Measurements from ENCODE around the gene BCDIN3D.
A peak's percentile ranks its signal among the peaks of the same experiment; 100 is the strongest.
"Not testable (repeated sequence)": the region's sequence is repeated elsewhere in the genome, so short reads cannot be mapped to it uniquely, and the experiment has no call there.

BCDIN3D gene

GRCh38 chr12:49876070-49876469 is 33.2 kb upstream of the BCDIN3D start:
- no peak for ATAC-seq

- no peak for ATAC-seq
These were observed 32.3 kb upstream of the BCDIN3D start for GRCh38 chr12:49875115-49875720.

- ATAC-seq: no peak
These were observed 31.4 kb upstream of the BCDIN3D start for GRCh38 chr12:49874142-49874897.

GRCh38 chr12:49873361-49873934 is 30.5 kb upstream of the BCDIN3D start:
- ATAC-seq: no peak

GRCh38 chr12:49872781-49873181 is 29.9 kb upstream of the BCDIN3D start:
- no peak for ATAC-seq

- ATAC-seq: no peak
These were observed 29.5 kb upstream of the BCDIN3D start for GRCh38 chr12:49872381-49872780.

GRCh38 chr12:49871811-49872251 is 28.9 kb upstream of the BCDIN3D start:
- ATAC-seq: not testable (repeated sequence)

GRCh38 chr12:49871263-49871561 is 28.3 kb upstream of the BCDIN3D start:
- ATAC-seq: no peak

GRCh38 chr12:49870501-49871262 is 27.8 kb upstream of the BCDIN3D start:
- ATAC-seq: no peak

GRCh38 chr12:49869816-49870500 is 27.1 kb upstream of the BCDIN3D start:
- no peak for ATAC-seq

- ATAC-seq: no peak
These were observed 26.3 kb upstream of the BCDIN3D start for GRCh38 chr12:49868952-49869815.

- ATAC-seq: no peak
These were observed 25.5 kb upstream of the BCDIN3D start for GRCh38 chr12:49868449-49868848.

GRCh38 chr12:49867570-49868341 is 24.9 kb upstream of the BCDIN3D start:
- no peak for ATAC-seq

GRCh38 chr12:49866859-49867569 is 24.1 kb upstream of the BCDIN3D start:
- peak; percentile 73 to 85 for ATAC-seq

- ATAC-seq: no peak
These were observed 22.9 kb upstream of the BCDIN3D start for GRCh38 chr12:49865782-49866135.

GRCh38 chr12:49865109-49865781 is 22.3 kb upstream of the BCDIN3D start:
- no peak for ATAC-seq

GRCh38 chr12:49864798-49865090 is 21.8 kb upstream of the BCDIN3D start:
- ATAC-seq: no peak

- no peak for ATAC-seq
These were observed 21.3 kb upstream of the BCDIN3D start for GRCh38 chr12:49863946-49864797.

GRCh38 chr12:49860921-49861320 is 18.0 kb upstream of the BCDIN3D start:
- not testable (repeated sequence) for ATAC-seq
